GM19099 (cell line): Measurements from ENCODE around the gene XRCC3.

Experiments used
- POLR2A ChIP-seq: IDR thresholded peaks from 3 replicates; pipeline ENCODE4 v1.6.1; 2011; ENCODE audit warnings: low read depth; ENCODE audit not compliant: insufficient read length; ENCODE audit errors: extremely low read depth

XRCC3 gene

GRCh38 chr14:103715052-103716000 lies at the start of gene XRCC3, which contains the start of gene ZFYVE21:
Gene XRCC3, minus strand, starts transcription at chr14:103715451. Its CDS starts 4,364 bp downstream, at chr14:103711087.
Gene ZFYVE21, plus strand, starts transcription at chr14:103715810. Its CDS starts 32 bp downstream, at chr14:103715842.
- TF ChIP-seq POLR2A = peak; percentile 87

- TF ChIP-seq POLR2A = no peak
Observed at GRCh38 chr14:103763730-103764488, 48.7 kb upstream of the XRCC3 start.

- no peak for TF ChIP-seq POLR2A
Observed at GRCh38 chr14:103762541-103762940, 47.3 kb upstream of the XRCC3 start.

GRCh38 chr14:103762036-103762435 lies 46.8 kb upstream of the XRCC3 start:
- no peak for TF ChIP-seq POLR2A

GRCh38 chr14:103758059-103758776 lies 43.0 kb upstream of the XRCC3 start:
- TF ChIP-seq POLR2A = no peak

GRCh38 chr14:103755060-103755459 lies 39.8 kb upstream of the XRCC3 start:
- TF ChIP-seq POLR2A = no peak

- TF ChIP-seq POLR2A = no peak
Observed at GRCh38 chr14:103753774-103754173, 38.5 kb upstream of the XRCC3 start.

- no peak for TF ChIP-seq POLR2A
Observed at GRCh38 chr14:103749860-103750259, 34.6 kb upstream of the XRCC3 start.

GRCh38 chr14:103749452-103749851 lies 34.2 kb upstream of the XRCC3 start:
- no peak for TF ChIP-seq POLR2A

GRCh38 chr14:103748534-103748857 lies 33.2 kb upstream of the XRCC3 start:
- no peak for TF ChIP-seq POLR2A

- no peak for TF ChIP-seq POLR2A
Observed at GRCh38 chr14:103746701-103747100, 31.4 kb upstream of the XRCC3 start.

- no peak for TF ChIP-seq POLR2A
Observed at GRCh38 chr14:103745424-103745823, 30.2 kb upstream of the XRCC3 start.

- no peak for TF ChIP-seq POLR2A
Observed at GRCh38 chr14:103744621-103745395, 29.6 kb upstream of the XRCC3 start.

- no peak for TF ChIP-seq POLR2A
Observed at GRCh38 chr14:103743691-103744090, 28.4 kb upstream of the XRCC3 start.
